Measurements from ENCODE around the gene ORAI3.

The ORAI3 gene

GRCh38 chr16:30967795-30968194 is 18.9 kb downstream of the ORAI3 start:
- no peak for TF ChIP-seq CTCF (IDR thresholded peaks at IDR 0.05; ENCODE audit: control insufficient read depth, insufficient read depth, low read depth, low read length, missing control alignments)
- H3K4me3 ChIP-seq (ENCODE audit: control insufficient read depth, low read depth, low read length): no peak overlapping the region
- no peak for DNase-seq (ENCODE audit: low read depth)

GRCh38 chr16:30969246-30969842 is 20.5 kb downstream of the ORAI3 start:
- no peak for DNase-seq (ENCODE audit: low read depth)
- TF ChIP-seq CTCF (IDR thresholded peaks at IDR 0.05; ENCODE audit: control insufficient read depth, insufficient read depth, low read depth, low read length, missing control alignments): no peak
- H3K4me3 ChIP-seq (ENCODE audit: control insufficient read depth, low read depth, low read length): no peak overlapping the region

GRCh38 chr16:30971298-30971697 is 22.4 kb downstream of the ORAI3 start:
- TF ChIP-seq CTCF (IDR thresholded peaks at IDR 0.05; ENCODE audit: control insufficient read depth, insufficient read depth, low read depth, low read length, missing control alignments): no peak
- H3K4me3 ChIP-seq (ENCODE audit: control insufficient read depth, low read depth, low read length): no peak overlapping the region
- no peak for DNase-seq (ENCODE audit: low read depth)

GRCh38 chr16:30972872-30973271 is 24.0 kb downstream of the ORAI3 start:
- no peak for DNase-seq (ENCODE audit: low read depth)
- H3K4me3 ChIP-seq (ENCODE audit: control insufficient read depth, low read depth, low read length): no peak overlapping the region
- peak; percentile 3 for TF ChIP-seq CTCF (IDR thresholded peaks at IDR 0.05; ENCODE audit: control insufficient read depth, insufficient read depth, low read depth, low read length, missing control alignments)

- no peak for TF ChIP-seq CTCF (IDR thresholded peaks at IDR 0.05; ENCODE audit: control insufficient read depth, insufficient read depth, low read depth, low read length, missing control alignments)
- DNase-seq (ENCODE audit: low read depth): no peak
- no peak overlapping the region for H3K4me3 ChIP-seq (ENCODE audit: control insufficient read depth, low read depth, low read length)
Measured at GRCh38 chr16:30974348-30974747, 25.5 kb downstream of the ORAI3 start.

- TF ChIP-seq CTCF (IDR thresholded peaks at IDR 0.05; ENCODE audit: control insufficient read depth, insufficient read depth, low read depth, low read length, missing control alignments): no peak
- no peak for DNase-seq (ENCODE audit: low read depth)
- H3K4me3 ChIP-seq (ENCODE audit: control insufficient read depth, low read depth, low read length): no peak overlapping the region
Measured at GRCh38 chr16:30976486-30976885, 27.6 kb downstream of the ORAI3 start.

- TF ChIP-seq CTCF (IDR thresholded peaks at IDR 0.05; ENCODE audit: control insufficient read depth, insufficient read depth, low read depth, low read length, missing control alignments): peak; percentile 46
- no peak overlapping the region for H3K4me3 ChIP-seq (ENCODE audit: control insufficient read depth, low read depth, low read length)
- no peak for DNase-seq (ENCODE audit: low read depth)
Measured at GRCh38 chr16:30977502-30977901, 28.6 kb downstream of the ORAI3 start.

Measured in AG09309 (cell line).